Activated T-helper 1 cell treated with anti-CD3 and anti-CD28 coated beads, Interleukin-12 subunit alpha, Interleukin-12 subunit beta, Interleukin-2, Interleukin-4 antibody, amounts not matched to agents 30 ng/mL and 10 ng/mL and 1 ng/mL, durations not matched to agents 14 hours and 24 hours and 36 hours (primary cell): Measurements from ENCODE around the gene PACRG. TPM values are rescaled to one million over a fixed set of nuclear protein-coding genes. Genes with fewer than 3 reads are reported as not detected.

Experiments used
- DNase-seq: peaks from one replicate; pipeline ENCODE4 v3.0.0; 2021; ENCODE audit warnings: low spot score
- H3K27ac Mint-ChIP-seq: one replicate; pipeline ENCODE4 v1.8.0; 2021; ENCODE audit warnings: mild to moderate bottlenecking, mixed read lengths
- H3K27me3 Mint-ChIP-seq: one replicate; pipeline ENCODE4 v1.8.0; 2022; ENCODE audit warnings: mild to moderate bottlenecking, moderate library complexity, mixed read lengths; ENCODE audit not compliant: insufficient read depth
- H3K36me3 Mint-ChIP-seq: one replicate; pipeline ENCODE4 v1.8.0; 2021; ENCODE audit warnings: low read depth, mixed read lengths
- H3K4me1 Mint-ChIP-seq: one replicate; pipeline ENCODE4 v1.8.0; 2021; ENCODE audit warnings: low read depth, mixed read lengths
- H3K4me3 Mint-ChIP-seq: one replicate; pipeline ENCODE4 v1.8.0; 2021; ENCODE audit warnings: mild to moderate bottlenecking, moderate library complexity, mixed read lengths
- H3K9me3 Mint-ChIP-seq: one replicate; pipeline ENCODE4 v1.8.0; 2021; ENCODE audit warnings: mixed read lengths
- intact Hi-C: fragments of 100-400 bp; cut with micrococcal nuclease; formaldehyde crosslinking; loops from one replicate; pipeline ENCODE4 v1.15.1; 2024
- total RNA-seq: library from RNA; stranded (reverse); gene quantifications from 2 replicates; pipeline ENCODE4 v1.2.3, GENCODE V29; 2022

Gene PACRG
- total RNA-seq, 1 donor from 2014 or later = 0.36 TPM

GRCh38 chr6:163290545-163291274 lies 562.9 kb downstream of the PACRG start:
- Mint-ChIP-seq H3K27me3 (no peaks in the 10 kb centered on the region), H3K4me1 (no peaks in the 10 kb centered on the region), H3K27ac (no peak overlapping the region), H3K9me3 (no peaks in the 10 kb centered on the region), H3K4me3 (no peak overlapping the region), H3K36me3 (no peaks in the 10 kb centered on the region)
- no peak for DNase-seq
- intact Hi-C loops = no loop called here

DNA sequence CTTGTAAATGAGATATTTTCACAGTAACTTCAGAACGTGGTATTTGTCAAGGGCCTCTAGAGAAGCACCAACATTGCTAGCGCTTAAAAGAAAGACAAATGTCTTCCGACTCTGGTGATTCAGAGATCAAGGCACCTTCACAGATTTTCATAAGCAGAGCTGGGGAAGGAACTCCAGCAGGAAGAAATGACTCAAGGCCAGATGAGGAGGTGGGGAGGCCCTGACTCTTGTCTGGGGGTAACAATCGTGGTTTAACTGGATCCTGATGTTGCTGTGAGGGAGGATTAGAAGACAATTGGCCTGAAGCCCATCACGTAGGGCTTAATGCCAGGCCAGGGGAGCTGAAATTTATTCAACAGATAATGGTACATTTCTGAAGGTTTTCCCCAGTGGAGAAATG lies 563.8 kb downstream of the PACRG start:
- no peak for DNase-seq
- no peak overlapping the region for H3K27ac Mint-ChIP-seq
- H3K9me3 Mint-ChIP-seq = no peaks in the 10 kb centered on the region
- intact Hi-C loops = no loop called here
- H3K27me3 Mint-ChIP-seq = no peaks in the 10 kb centered on the region
- H3K4me3 Mint-ChIP-seq = no peak overlapping the region
- H3K36me3 Mint-ChIP-seq = no peaks in the 10 kb centered on the region
- H3K4me1 Mint-ChIP-seq = no peaks in the 10 kb centered on the region

GRCh38 chr6:163293286-163293685 lies 565.5 kb downstream of the PACRG start:
- Mint-ChIP-seq H3K27ac (no peak overlapping the region), H3K27me3 (peaks cover 2% of the 10 kb centered on the region), H3K36me3 (no peaks in the 10 kb centered on the region), H3K4me1 (no peaks in the 10 kb centered on the region), H3K4me3 (no peak overlapping the region), H3K9me3 (no peaks in the 10 kb centered on the region)
- intact Hi-C loops = no loop called here
- no peak for DNase-seq

DNA sequence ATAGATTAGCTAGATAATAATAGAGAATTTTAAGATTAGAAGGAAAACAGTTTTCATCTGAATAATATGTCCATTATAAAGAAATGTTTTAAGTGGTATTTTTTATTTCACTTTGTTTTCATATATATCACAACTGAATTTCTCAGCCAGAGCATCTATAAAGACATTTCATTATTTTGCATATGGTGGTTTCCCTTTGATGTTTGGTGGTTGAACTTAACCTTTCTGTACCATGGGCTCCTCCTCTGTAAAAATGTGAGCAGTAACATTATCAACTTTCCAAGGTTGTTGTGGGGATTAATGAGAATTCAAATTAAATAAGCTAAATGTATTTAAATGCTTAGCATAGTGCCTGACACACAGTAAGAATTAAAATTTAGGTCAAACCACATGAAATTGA lies 567.0 kb downstream of the PACRG start:
- Mint-ChIP-seq H3K4me3 (no peak overlapping the region), H3K4me1 (no peaks in the 10 kb centered on the region), H3K27ac (no peak overlapping the region), H3K27me3 (peaks cover 2% of the 10 kb centered on the region), H3K36me3 (no peaks in the 10 kb centered on the region), H3K9me3 (no peaks in the 10 kb centered on the region)
- intact Hi-C loops = no loop called here
- DNase-seq = no peak

- Mint-ChIP-seq H3K27me3 (peaks cover 2% of the 10 kb centered on the region), H3K4me1 (no peaks in the 10 kb centered on the region), H3K4me3 (no peak overlapping the region), H3K9me3 (no peaks in the 10 kb centered on the region), H3K36me3 (no peaks in the 10 kb centered on the region), H3K27ac (no peak overlapping the region)
- intact Hi-C loops = no loop called here
- no peak for DNase-seq
Observed at GRCh38 chr6:163296835-163297519, 569.2 kb downstream of the PACRG start.

DNA sequence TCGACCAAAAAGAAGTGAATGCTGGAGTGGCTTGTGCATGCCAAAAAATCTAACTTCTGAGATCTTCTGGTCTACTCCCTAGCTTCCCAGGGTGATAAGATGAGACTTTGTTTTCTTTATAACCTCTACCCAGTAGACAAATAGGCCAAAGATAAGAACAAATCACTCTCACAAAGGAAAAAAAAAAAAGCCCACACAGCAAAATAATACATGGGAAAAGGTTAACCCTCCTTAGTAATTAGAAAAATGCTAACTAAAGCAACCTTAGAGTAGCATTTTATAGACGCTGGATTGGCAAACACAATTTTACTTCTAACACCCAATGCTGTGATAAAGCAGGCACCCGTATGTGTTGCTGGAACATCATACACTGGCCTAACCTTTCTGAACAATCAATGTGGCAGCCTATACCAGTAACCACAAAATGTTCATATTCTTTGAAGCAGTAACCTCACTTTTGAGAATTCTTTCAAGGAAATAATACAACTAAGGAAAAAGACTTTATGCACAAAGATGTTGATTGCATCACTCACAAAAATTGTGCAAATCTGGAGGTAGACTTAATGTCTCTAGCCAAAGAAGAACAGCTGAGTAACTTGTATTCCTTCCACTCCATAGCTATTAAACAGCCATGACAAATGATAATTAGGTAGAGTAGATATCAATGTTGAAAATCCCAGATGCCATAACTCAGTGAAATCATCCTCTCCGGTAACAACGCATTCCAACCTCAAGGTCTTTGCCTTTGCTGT lies 570.5 kb downstream of the PACRG start:
- Mint-ChIP-seq H3K27ac (no peak overlapping the region), H3K9me3 (no peaks in the 10 kb centered on the region), H3K4me3 (no peak overlapping the region), H3K36me3 (no peaks in the 10 kb centered on the region), H3K27me3 (peaks cover 2% of the 10 kb centered on the region), H3K4me1 (no peaks in the 10 kb centered on the region)
- intact Hi-C loops = no loop called here
- DNase-seq = no peak

GRCh38 chr6:163300838-163301237 lies 573.1 kb downstream of the PACRG start:
- intact Hi-C loops = no loop called here
- DNase-seq = no peak
- no peak overlapping the region for H3K27ac Mint-ChIP-seq
- H3K9me3 Mint-ChIP-seq = no peaks in the 10 kb centered on the region
- no peaks in the 10 kb centered on the region for H3K4me1 Mint-ChIP-seq
- H3K36me3 Mint-ChIP-seq = no peaks in the 10 kb centered on the region
- no peak overlapping the region for H3K4me3 Mint-ChIP-seq
- H3K27me3 Mint-ChIP-seq = peaks cover 4% of the 10 kb centered on the region

- no peak for DNase-seq
- H3K4me1 Mint-ChIP-seq = no peaks in the 10 kb centered on the region
- no peaks in the 10 kb centered on the region for H3K36me3 Mint-ChIP-seq
- no peak overlapping the region for H3K27ac Mint-ChIP-seq
- intact Hi-C loops = no loop called here
- H3K9me3 Mint-ChIP-seq = no peaks in the 10 kb centered on the region
- peaks cover 4% of the 10 kb centered on the region for H3K27me3 Mint-ChIP-seq
- no peak overlapping the region for H3K4me3 Mint-ChIP-seq
Observed at GRCh38 chr6:163301726-163302635, 574.2 kb downstream of the PACRG start.

- DNase-seq = no peak
- Mint-ChIP-seq H3K4me1 (no peaks in the 10 kb centered on the region), H3K36me3 (no peaks in the 10 kb centered on the region), H3K4me3 (no peak overlapping the region), H3K27ac (no peak overlapping the region), H3K27me3 (peaks cover 5% of the 10 kb centered on the region), H3K9me3 (no peaks in the 10 kb centered on the region)
- intact Hi-C loops = no loop called here
Observed at GRCh38 chr6:163302747-163303146, 575.0 kb downstream of the PACRG start.

- Mint-ChIP-seq H3K36me3 (no peaks in the 10 kb centered on the region), H3K27ac (no peak overlapping the region), H3K9me3 (no peaks in the 10 kb centered on the region), H3K4me1 (no peaks in the 10 kb centered on the region), H3K27me3 (peaks cover 6% of the 10 kb centered on the region), H3K4me3 (no peak overlapping the region)
- intact Hi-C loops = no loop called here
- DNase-seq = no peak
Observed at GRCh38 chr6:163306000-163306399, 578.2 kb downstream of the PACRG start.

DNA sequence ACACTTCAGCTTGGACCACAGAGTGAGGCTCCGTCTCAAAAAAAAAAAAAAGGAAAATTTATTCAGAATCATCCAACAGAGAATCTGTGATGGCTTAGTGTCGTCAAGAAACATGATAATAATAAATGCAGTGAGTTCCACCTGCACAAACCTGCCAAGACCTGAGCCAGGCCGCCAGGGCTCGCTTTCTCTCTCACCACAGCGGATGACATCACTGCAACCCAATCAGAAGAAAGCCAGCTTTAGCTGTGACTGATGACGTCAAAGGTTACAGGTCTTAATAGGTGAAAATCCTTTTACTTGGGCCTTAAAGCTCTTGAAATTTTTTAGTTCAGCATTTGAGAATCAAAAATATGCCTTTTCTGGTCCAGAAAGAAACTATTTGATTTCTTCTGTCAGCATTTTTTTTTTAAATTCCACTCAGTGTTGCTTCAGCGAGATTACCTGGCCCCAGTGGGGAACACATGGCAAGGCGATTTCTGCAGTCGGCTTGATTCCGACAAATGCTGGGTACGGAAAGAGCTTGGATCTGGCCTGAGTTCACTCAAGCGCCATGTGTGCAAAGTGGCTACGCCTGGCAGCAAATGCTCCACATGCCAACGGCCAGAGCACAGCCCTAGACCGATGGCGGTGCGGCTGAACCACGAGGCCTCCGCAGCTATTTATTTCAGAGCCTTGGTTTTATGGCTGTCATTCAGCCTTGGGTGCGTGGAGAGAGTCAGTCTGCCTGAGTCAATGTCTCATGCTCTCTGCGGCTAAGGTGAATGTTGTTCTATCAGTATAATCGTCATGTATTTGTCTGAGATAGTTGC lies 581.1 kb downstream of the PACRG start:
- no peak overlapping the region for H3K4me3 Mint-ChIP-seq
- H3K27me3 Mint-ChIP-seq = peaks cover 10% of the 10 kb centered on the region
- H3K4me1 Mint-ChIP-seq = no peaks in the 10 kb centered on the region
- H3K27ac Mint-ChIP-seq = no peak overlapping the region
- no peak for DNase-seq
- no peaks in the 10 kb centered on the region for H3K9me3 Mint-ChIP-seq
- H3K36me3 Mint-ChIP-seq = no peaks in the 10 kb centered on the region
- intact Hi-C loops = no loop called here

- Mint-ChIP-seq H3K9me3 (no peaks in the 10 kb centered on the region), H3K4me1 (no peaks in the 10 kb centered on the region), H3K36me3 (no peaks in the 10 kb centered on the region), H3K4me3 (no peak overlapping the region), H3K27ac (no peak overlapping the region), H3K27me3 (peaks cover 9% of the 10 kb centered on the region)
- intact Hi-C loops = no loop called here
- no peak for DNase-seq
Observed at GRCh38 chr6:163309491-163310026, 581.8 kb downstream of the PACRG start.
